HepG2 (cell line): Measurements from ENCODE around the gene WDR26. TPM values are rescaled to one million over a fixed set of nuclear protein-coding genes. Genes with fewer than 3 reads are reported as not detected.
A peak's percentile ranks its signal among the peaks of the same experiment; 100 is the strongest.

ENCODE experiments used
- FOSL1 ChIP-seq: sonication (generic); formaldehyde crosslinking; IDR thresholded peaks from 2 replicates; pipeline ENCODE4 v1.9.0; 2021; ENCODE audit warnings: missing genetic modification reagents, borderline replicate concordance
- KLF15 ChIP-seq: sonication (generic); formaldehyde crosslinking; IDR thresholded peaks from 2 replicates; pipeline ENCODE4 v1.8.1; 2023; ENCODE audit warnings: borderline replicate concordance, mild to moderate bottlenecking, inconsistent platforms, missing genetic modification reagents, mixed read lengths
- MED8 ChIP-seq: sonication (generic); formaldehyde crosslinking; IDR thresholded peaks from 2 replicates; pipeline ENCODE4 v1.8.1; 2023; ENCODE audit warnings: mild to moderate bottlenecking, missing genetic modification reagents; ENCODE audit not compliant: insufficient replicate concordance
- MYNN ChIP-seq: sonication (generic); formaldehyde crosslinking; IDR thresholded peaks from 2 replicates; pipeline ENCODE4 v1.4.0; 2020; ENCODE audit warnings: mild to moderate bottlenecking, low read depth, missing genetic modification reagents
- PCBP1 ChIP-seq: fragments of 200-400 bp; formaldehyde crosslinking; IDR thresholded peaks from 2 replicates; pipeline ENCODE4 v1.6.1; 2017; ENCODE audit warnings: mild to moderate bottlenecking, low read depth, low read length, borderline replicate concordance
- PHB2 ChIP-seq: fragments of 450-650 bp; IDR thresholded peaks from 2 replicates; pipeline ENCODE4 v1.6.1; 2018; ENCODE audit not compliant: partially characterized antibody
- PLRG1 ChIP-seq: fragments of 450-650 bp; conservative IDR thresholded peaks from 2 replicates; pipeline ENCODE4 v1.6.1; 2016
- PTBP1 ChIP-seq: fragments of 200-400 bp; formaldehyde crosslinking; IDR thresholded peaks from 2 replicates; pipeline ENCODE4 v1.6.1; 2018; ENCODE audit warnings: low read length, low read depth; ENCODE audit not compliant: poor library complexity, severe bottlenecking
- RBM39 ChIP-seq: fragments of 200-400 bp; formaldehyde crosslinking; IDR thresholded peaks from one replicate; pipeline ENCODE4 v1.6.1; 2018; ENCODE audit warnings: antibody characterized with exemption, mild to moderate bottlenecking, low read depth, low read length; ENCODE audit not compliant: poor library complexity, severe bottlenecking
- TOE1 ChIP-seq: sonication (generic); formaldehyde crosslinking; IDR thresholded peaks from 2 replicates; pipeline ENCODE4 v1.4.0; 2020; ENCODE audit warnings: mild to moderate bottlenecking, missing genetic modification reagents
- YEATS4 ChIP-seq: sonication (generic); formaldehyde crosslinking; IDR thresholded peaks from 2 replicates; pipeline ENCODE4 v1.4.0; 2020; ENCODE audit warnings: missing genetic modification reagents, borderline replicate concordance
- ZFY ChIP-seq: sonication (generic); formaldehyde crosslinking; IDR thresholded peaks from 2 replicates; pipeline ENCODE4 v1.4.0; 2020; ENCODE audit warnings: missing genetic modification reagents
- ZNF546 ChIP-seq: sonication (generic); formaldehyde crosslinking; conservative IDR thresholded peaks from 2 replicates; pipeline ENCODE4 v1.8.1; 2023; ENCODE audit warnings: mild to moderate bottlenecking, missing genetic modification reagents
- ZNF557 ChIP-seq: sonication (generic); formaldehyde crosslinking; IDR thresholded peaks from 2 replicates; pipeline ENCODE4 v1.4.0; 2020; ENCODE audit warnings: missing genetic modification reagents
- ZNF567 ChIP-seq: sonication (generic); formaldehyde crosslinking; IDR thresholded peaks from 2 replicates; pipeline ENCODE4 v1.8.1; 2023; ENCODE audit warnings: mild to moderate bottlenecking, missing genetic modification reagents, borderline replicate concordance
- ZNF569 ChIP-seq: sonication (generic); formaldehyde crosslinking; IDR thresholded peaks from 2 replicates; pipeline ENCODE4 v1.5.0; 2020; ENCODE audit warnings: mild to moderate bottlenecking, missing genetic modification reagents, moderate library complexity, borderline replicate concordance
- ZNF614 ChIP-seq: IDR thresholded peaks from 2 replicates; pipeline ENCODE4 v1.6.1; 2018; ENCODE audit warnings: missing biosample characterization, missing genetic modification reagents, inconsistent platforms, borderline replicate concordance
- polyA plus RNA-seq, 8 experiments: library from polyadenylated mRNA; depleted of rRNA in 3 of 8; stranded (reverse) in 7 of 8; unstranded in 1 of 8; fragments of >200 nt; fragmentation: Illumina TruSeq in 4 of 8; extraction: Trizol in 4 of 8; gene quantifications; 2 replicates each; pipeline versions ENCODE4 v1.2.1 to v1.2.3, GENCODE V29; 2011 to 2016; ENCODE audit warnings: low read depth in 4 of 8, missing spikeins in 1 of 8, mixed read lengths in 1 of 8; ENCODE audit not compliant: insufficient read depth in 1 of 8
- total RNA-seq, 5 experiments: library from RNA; depleted of rRNA; stranded (reverse); fragments of >200 nt; fragmentation: Illumina TruSeq; extraction: Trizol; gene quantifications; 2 replicates each; pipeline ENCODE4 v1.2.3, GENCODE V29; 2016; ENCODE audit warnings: low read depth in 1 of 5
- TF ChIP-seq, protein P1 (sequence below): sonication (generic); formaldehyde crosslinking; IDR thresholded peaks from 2 replicates; pipeline ENCODE4 v1.4.0; 2020; ENCODE audit warnings: mild to moderate bottlenecking, missing genetic modification reagents
- TF ChIP-seq, protein P2 (sequence below), 2 experiments: sonication (generic) in 1 of 2; formaldehyde crosslinking in 1 of 2; IDR thresholded peaks; 2 replicates each; pipeline versions ENCODE4 v1.4.0 to v1.6.1; 2018 to 2020; ENCODE audit warnings: missing genetic modification reagents in 2 of 2, borderline replicate concordance in 1 of 2, low read depth in 1 of 2, mild to moderate bottlenecking in 1 of 2, missing biosample characterization in 1 of 2
- TF ChIP-seq, protein P3 (sequence below): sonication (generic); formaldehyde crosslinking; conservative IDR thresholded peaks from 2 replicates; pipeline ENCODE4 v1.4.0; 2020; ENCODE audit warnings: missing genetic modification reagents
- TF ChIP-seq, protein P4 (sequence below): sonication (generic); formaldehyde crosslinking; conservative IDR thresholded peaks from 2 replicates; pipeline ENCODE4 v1.8.0; 2022; ENCODE audit warnings: low read depth, missing genetic modification reagents

The WDR26 gene
- total and polyA plus RNA-seq, 2 of the 13 experiments (the other 11 are each of a cell fraction or from before 2014, with no cell fraction given) = 13.2 to 23.7 TPM

DNA sequence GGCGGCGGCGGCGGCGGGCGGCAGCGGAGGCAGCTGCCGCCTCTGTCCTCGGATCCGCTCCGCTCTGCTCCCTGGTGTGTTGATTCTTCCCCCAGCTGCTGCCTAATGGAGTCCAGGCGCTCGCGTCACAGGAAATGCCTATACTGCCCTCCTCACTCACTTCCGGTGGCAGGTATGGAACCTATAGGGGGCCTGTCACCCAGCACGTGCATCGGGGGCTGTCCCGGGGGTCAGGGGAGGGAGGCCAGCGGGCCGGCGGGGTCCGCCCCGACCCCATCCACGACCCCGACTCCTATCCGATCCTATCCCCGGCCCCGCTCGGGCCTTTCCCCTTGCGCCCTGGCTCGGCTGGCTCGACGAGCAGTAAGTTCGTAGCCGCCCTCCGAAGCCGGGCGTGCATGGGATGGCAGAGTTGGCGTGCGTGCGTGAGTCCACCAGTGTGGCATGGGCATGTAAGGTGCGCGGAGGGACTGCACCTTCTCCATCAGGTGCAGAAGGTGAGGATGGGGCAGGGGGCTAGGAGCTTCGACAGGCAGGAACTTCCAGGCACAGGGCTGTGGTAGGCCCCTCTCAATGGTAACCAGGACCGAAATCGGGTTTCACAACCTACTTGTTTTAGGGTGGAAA is at the start of gene WDR26 (continued):
- TF ChIP-seq MYNN (CRISPR knock-in tag) (no peak), PTBP1 (no peak), ZNF567 (CRISPR knock-in tag) (no peak; the same call in 1 of the 2 replicates), ZFY (CRISPR knock-in tag) (peak; percentile 87), ZNF557 (CRISPR knock-in tag) (peak; percentile 41; the same call in 1 of the 2 replicates), PCBP1 (no peak), ZNF569 (no peak), PHB2 (no peak), MED8 (CRISPR knock-in tag) (no peak), TOE1 (CRISPR knock-in tag) (no peak), ZNF546 (CRISPR knock-in tag) (0 out of 2 replicates have a peak, but pooled peaks have one; percentile 35), FOSL1 (no peak), PLRG1 (no peak), ZNF614 (CRISPR knock-in tag) (peak; percentile 62; the same call in 1 of the 2 replicates), RBM39 (peak; percentile 44), YEATS4 (CRISPR knock-in tag) (peak; percentile 86), KLF15 (no peak)
- TF ChIP-seq, protein P1, sequence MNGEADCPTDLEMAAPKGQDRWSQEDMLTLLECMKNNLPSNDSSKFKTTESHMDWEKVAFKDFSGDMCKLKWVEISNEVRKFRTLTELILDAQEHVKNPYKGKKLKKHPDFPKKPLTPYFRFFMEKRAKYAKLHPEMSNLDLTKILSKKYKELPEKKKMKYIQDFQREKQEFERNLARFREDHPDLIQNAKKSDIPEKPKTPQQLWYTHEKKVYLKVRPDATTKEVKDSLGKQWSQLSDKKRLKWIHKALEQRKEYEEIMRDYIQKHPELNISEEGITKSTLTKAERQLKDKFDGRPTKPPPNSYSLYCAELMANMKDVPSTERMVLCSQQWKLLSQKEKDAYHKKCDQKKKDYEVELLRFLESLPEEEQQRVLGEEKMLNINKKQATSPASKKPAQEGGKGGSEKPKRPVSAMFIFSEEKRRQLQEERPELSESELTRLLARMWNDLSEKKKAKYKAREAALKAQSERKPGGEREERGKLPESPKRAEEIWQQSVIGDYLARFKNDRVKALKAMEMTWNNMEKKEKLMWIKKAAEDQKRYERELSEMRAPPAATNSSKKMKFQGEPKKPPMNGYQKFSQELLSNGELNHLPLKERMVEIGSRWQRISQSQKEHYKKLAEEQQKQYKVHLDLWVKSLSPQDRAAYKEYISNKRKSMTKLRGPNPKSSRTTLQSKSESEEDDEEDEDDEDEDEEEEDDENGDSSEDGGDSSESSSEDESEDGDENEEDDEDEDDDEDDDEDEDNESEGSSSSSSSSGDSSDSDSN (CRISPR knock-in tag) = peak; percentile 72
- TF ChIP-seq, protein P2, sequence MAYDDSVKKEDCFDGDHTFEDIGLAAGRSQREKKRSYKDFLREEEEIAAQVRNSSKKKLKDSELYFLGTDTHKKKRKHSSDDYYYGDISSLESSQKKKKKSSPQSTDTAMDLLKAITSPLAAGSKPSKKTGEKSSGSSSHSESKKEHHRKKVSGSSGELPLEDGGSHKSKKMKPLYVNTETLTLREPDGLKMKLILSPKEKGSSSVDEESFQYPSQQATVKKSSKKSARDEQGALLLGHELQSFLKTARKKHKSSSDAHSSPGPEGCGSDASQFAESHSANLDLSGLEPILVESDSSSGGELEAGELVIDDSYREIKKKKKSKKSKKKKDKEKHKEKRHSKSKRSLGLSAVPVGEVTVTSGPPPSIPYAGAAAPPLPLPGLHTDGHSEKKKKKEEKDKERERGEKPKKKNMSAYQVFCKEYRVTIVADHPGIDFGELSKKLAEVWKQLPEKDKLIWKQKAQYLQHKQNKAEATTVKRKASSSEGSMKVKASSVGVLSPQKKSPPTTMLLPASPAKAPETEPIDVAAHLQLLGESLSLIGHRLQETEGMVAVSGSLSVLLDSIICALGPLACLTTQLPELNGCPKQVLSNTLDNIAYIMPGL (CRISPR knock-in tag; IDR thresholded peaks at IDR 0.05; ENCODE audit: borderline replicate concordance in 1 of 2, low read depth in 1 of 2) = peak; percentile 34 to 73; a peak in 3 of 4 replicates
- TF ChIP-seq, protein P3, sequence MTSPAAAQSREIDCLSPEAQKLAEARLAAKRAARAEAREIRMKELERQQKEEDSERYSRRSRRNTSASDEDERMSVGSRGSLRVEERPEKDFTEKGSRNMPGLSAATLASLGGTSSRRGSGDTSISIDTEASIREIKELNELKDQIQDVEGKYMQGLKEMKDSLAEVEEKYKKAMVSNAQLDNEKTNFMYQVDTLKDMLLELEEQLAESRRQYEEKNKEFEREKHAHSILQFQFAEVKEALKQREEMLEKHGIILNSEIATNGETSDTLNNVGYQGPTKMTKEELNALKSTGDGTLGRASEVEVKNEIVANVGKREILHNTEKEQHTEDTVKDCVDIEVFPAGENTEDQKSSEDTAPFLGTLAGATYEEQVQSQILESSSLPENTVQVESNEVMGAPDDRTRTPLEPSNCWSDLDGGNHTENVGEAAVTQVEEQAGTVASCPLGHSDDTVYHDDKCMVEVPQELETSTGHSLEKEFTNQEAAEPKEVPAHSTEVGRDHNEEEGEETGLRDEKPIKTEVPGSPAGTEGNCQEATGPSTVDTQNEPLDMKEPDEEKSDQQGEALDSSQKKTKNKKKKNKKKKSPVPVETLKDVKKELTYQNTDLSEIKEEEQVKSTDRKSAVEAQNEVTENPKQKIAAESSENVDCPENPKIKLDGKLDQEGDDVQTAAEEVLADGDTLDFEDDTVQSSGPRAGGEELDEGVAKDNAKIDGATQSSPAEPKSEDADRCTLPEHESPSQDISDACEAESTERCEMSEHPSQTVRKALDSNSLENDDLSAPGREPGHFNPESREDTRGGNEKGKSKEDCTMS (CRISPR knock-in tag) = no peak
- TF ChIP-seq, protein P4, sequence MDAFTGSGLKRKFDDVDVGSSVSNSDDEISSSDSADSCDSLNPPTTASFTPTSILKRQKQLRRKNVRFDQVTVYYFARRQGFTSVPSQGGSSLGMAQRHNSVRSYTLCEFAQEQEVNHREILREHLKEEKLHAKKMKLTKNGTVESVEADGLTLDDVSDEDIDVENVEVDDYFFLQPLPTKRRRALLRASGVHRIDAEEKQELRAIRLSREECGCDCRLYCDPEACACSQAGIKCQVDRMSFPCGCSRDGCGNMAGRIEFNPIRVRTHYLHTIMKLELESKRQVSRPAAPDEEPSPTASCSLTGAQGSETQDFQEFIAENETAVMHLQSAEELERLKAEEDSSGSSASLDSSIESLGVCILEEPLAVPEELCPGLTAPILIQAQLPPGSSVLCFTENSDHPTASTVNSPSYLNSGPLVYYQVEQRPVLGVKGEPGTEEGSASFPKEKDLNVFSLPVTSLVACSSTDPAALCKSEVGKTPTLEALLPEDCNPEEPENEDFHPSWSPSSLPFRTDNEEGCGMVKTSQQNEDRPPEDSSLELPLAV (CRISPR knock-in tag) = no peak
